ENCODE data around the gene SV2C.

Gene SV2C

DNA sequence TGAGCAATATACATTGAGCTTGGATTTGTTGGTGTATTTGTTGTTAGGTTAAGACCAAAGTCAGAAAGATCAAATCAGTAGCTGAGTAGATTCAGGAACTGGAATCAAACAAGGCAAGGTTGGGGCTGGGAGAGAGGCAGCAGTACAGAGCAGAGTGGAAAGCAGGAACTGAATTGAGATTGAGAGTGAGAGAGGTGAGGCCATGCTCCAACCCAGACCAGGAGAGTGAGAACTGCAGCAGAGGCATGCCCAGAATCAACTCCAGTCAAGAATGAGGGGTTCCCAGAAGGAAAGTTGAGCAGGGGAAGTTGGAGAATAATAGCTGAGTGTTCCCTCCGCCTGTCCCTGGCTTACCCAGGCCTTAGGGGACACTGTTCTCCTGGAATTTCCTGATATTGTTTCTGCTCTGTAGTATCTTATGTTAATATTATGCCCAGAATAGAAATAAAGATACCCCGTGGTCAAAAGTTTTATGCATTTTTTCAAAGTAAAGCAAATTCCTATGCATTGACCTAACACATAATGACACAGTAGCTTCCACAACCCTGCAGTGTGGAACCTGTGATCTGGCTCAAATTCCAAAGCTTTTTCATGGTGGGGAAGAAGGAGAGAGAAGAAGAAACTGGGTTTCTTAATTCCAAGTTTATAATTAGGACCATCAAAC, 82.7 kb downstream of the SV2C start:
- DNase-seq = no peak

DNA sequence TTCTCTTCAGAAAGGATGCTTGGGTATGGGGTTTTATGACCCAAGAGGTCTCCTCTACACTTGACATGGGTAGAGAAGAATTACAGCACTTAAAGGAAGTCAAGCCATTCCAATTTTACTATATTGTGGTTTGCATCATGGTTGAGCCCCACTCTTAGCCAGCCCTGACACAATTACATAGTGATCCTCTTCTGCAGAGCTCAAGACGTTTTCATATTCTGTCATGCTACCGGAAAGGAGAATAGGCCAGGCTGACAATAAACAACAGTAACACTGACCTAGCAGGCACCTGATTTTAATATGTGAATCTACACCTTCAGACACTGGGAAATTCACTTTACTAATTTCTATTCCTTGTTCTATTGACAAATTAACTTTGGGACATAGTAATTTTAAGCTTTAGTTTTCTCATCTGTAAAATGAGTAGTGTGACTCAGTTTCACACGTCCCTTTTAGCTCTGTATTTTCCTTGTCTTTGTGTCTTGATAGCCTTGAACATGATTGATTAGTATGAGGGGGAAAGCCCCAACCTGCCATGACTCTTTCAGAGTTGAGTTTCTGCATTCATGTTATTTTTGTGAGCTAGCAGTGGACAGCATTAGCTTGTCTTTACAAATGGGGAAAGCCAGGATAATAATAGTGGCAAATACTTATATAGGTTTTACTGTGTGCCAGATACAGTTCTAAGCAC, 83.8 kb downstream of the SV2C start:
- DNase-seq = no peak

DNA sequence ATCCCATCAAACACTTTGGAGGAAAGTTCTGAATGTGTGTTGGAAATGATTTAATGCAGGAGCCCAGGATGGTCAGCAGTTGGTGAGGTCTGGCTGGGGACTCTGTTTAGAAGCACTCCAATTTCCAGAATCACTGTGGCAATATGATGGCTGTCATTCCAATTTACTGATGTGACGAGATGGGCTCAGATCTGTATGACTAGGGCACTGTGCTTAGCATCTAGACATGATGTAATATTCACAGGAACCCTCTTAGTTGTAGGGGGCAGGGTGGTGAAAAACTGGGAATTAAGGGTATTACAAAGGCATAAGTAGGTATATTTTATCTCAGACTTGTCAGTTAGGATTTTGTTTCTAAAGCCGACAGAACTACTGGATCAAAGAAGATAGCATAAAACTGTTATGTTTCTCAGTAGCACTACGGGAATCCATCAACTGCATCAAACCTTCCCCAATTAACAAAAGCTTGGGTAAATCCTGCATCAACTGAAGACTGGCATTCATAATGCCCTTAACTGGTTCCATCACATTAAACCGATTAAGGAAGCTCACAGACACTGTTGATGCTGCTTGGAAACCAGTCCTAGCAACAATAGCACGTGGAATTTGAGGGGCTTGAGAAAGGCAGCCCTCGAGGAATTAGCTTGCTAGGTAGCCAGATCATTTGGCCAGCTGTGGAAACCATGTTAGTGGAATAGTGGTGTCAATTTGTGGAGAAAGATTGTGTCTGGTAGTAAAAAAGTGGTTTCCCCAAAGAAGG, 86.1 kb downstream of the SV2C start:
- DNase-seq = no peak

DNA sequence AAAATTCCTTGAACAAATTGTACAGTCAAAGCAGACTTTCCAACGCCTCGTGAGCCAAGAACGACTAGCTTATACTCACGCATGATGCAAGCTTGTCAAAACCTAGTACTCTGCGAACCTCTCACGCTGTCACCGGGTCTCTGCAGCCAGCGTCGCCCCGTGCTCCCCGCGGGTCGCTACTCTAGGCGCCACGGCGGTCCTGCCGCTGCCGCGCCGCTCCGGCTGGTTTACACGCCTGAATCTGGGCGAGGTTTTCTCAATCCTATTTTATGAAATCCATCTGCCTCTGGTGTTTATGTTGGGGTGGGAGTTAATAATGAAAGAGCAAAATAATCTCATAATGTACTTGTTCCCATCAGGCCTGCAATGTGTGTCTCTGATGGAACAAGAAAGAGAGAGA, 90.9 kb downstream of the SV2C start:
- no peak for DNase-seq

DNA sequence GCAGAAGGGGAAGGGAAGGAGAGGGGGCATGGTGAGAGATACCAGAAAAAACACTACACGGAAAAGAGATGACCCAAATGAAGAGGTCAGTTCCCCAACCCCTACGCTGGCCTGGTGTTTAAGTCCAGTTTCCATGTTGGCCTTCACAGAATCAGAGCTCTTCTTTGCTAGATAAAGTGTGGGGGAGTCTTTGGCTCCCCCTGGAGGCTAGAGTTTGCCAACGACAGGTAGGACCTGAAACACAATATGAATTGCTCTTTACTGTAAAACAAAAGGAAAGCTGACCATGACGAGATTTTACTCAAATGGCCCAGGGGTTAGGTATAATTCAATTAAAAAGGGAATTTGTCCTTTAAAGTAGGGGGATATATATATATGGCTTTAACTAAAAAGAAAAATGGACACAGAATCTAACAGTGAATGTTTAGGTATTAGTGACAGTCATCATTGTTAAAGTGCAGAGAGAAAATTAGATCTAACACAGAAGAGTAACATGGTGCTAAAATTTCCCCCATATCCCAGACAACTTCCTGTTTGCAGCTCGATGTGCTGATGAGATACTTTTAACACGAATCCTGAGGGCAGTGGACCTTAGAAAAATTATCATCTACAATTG, 92.0 kb downstream of the SV2C start:
- peak; percentile 43 to 44 for DNase-seq

DNA sequence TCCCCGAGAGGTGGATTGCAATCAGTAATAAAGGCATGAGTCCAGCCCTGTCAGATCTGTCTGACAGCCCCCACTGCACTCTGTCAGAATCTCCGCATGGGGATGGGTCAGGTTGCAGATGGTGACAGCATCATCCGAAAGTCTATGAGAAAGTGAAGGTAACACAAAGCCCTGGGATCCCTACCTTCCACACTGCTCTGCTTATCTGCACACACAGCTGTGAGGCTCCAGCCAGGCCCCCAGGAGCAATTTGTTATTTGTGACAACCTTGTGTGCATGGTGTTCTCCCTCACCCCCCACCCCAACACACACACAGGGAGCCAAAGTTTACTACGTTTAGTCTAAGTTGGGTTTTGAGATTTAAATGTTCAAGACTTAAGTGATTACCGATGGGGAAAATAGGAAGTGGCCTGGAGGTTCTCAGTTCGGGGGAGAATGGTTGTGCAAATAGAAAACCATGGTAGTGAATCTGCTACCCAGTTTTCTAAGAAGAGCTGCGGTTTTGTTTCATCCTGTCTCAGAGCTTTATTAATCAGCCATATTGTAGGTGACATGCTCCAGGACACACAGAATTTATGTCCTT, 92.7 kb downstream of the SV2C start:
- no peak for DNase-seq

DNA sequence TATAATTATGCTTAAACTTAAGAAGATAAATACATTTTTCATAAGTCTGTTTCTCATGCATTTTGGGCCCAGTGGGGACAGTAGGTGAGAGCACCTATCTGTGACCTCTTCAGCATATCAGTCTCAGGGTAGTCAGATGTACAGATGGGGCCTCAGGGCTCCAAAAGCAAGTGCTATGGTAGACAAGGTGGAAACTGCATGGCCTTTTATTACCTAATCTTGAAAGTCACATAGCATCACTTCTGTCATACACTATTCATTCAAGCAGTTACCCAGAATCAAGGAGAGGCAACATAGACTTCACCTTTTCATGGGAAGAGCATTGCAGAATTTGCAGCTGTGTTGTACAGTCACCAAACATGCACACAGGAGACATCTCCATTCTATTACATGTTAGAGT, 94.8 kb downstream of the SV2C start:
- no peak for DNase-seq

DNA sequence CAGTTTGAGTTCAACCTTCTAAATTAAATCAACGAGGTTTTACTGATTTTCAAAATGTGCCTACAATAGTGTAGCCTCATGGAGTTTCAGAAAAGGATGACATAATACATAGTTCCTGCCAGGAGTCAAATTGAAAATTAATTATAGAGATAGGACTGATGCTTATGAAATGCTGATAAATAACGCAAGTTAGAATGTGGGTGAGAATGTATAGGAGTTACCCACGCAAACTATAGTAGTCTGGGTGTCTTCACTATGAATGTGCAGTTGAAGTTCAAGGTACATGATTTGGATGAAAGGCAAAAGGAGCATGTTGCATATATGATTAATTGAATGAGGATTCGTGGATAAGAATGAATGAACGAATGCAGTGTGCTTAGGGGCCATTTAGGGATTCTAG, 95.7 kb downstream of the SV2C start:
- DNase-seq = no peak

DNA sequence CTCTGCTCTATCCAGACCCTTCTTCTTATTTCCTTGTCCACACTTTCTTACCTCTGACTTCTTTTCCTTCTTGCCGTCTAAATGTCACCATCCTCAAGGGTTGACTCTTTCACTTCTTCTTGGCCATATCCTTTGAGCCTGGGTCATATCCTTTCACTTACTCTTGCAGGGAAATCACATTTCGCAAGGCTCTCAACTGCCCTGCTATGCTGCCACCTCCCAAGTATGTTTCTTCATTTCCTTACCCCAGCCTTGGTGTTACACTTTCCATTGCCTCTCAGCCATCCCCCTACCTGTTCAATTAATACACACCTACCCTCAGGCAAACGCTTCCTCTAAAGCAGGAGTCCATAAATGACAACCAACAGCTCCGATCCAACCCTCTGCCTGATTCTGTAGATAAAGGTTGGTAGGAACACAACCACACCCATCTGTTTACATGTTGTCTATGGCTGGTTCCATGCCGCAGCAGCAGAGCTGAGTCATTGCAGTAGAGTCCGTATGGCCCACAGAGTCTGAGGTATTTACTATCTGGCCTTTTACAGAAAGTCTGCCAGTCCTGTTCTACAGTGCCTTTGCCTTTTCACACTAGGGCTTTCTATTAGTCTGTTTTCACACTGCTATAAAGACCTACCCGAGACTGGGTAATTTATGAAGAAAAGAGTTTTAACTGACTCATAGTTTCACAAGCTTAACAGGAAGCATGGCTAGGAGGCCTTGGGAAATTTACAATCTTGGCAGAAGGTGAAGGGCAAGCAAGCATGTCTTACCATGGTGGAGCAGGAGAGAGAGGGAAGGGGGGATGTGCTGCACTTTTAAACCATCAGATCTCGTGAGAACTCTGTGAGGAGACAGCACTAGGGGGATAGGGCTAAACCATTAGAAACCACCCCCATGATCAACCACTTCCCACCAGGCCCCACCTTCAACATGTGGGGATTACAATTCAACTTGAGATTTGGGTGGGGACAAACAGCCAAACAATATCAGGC, 97.9 kb downstream of the SV2C start:
- no peak for DNase-seq

DNA sequence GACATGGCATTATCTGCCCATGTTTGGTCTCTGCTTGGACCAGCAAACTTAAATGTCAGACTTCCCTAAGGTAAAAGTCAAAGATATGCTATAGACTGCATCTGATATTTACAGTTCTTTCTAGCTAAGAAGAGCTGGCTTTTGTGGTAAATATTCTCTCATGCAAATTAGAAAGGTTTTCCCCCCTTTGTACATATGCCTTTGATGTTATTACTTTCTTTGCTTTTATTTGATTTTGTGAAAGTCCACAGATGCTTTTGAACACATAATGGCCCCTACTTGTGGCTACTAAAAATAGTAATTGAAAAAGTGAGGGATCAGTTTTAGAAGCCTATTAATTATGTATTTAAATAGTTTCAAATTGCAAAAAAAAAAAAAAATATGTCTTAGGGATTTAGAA, 104.2 kb downstream of the SV2C start:
- no peak for DNase-seq

DNA sequence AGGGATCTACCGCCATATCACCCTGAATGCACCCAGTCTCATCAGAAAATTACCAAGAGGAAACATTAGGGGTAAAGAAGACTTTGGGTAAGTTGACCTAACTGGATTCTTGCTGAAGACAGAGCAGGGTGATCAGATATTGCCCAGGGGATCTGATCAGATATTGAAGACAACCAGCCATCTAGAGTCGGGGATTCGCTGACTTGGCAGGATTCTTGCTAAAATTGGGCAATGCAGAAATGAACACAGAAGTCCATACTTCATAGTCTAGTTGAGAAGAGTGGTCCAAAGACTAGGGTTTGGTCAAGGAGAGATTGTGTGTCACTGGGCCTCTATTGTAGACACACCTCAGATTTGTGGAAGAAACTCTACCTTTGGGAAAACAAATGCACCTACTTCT, 107.2 kb downstream of the SV2C start:
- no peak for DNase-seq

DNA sequence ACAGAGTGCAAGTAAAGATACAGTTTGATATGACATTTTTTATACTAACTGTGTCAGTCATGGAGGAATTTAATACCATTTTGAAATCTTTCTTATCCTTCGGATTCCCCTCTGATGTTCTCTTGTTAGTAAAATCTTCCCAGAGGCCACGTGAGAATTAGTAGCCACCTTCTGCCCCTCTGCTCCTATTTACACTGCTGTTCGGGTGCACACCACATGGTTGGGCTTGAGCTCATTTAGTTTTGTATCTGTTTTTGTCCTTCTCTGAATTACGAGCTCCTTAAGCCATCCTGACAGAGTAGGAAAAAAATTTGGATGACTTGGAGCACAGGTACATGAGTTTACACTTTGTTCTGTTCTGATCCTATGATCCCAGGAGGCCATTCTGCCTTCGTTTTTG, 109.7 kb downstream of the SV2C start:
- DNase-seq = no peak

DNA sequence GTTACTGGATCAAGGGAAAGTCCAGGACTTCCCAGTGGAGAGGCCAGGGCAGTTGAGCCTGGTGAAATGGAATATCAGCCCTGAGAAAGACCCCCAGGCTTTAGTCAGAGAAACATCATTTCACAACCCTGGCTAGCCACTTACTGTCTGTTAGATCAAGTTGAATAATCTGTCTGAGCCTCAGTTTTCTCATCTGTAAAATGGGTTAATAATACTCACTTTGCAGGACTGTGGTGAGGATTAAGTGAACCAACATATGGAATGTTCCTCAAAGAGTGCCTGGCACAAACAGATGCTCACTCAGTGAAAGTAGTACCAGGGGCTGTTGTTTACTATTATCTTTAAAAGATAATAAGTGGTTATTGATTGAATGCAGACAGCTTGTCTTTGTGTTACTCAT, 110.5 kb downstream of the SV2C start:
- DNase-seq = no peak

DNA sequence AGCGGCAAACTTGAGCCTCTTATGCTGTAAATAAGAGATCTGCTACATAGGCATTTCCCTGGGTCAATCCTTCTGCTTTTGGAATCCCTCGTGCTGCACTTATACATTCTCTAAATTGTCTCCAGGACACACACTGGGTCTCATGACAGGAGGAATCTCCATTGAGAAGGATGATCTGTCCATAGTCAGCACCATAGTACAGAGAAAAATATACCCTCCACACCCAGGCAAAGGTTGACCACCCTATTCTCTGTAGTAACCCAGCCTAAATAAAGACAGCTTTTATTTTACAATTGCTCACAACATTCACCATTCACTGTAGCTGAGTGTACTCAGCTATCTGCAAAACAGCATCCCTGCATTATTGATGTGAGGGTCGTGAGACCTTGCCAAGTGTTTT, 111.2 kb downstream of the SV2C start:
- no peak for DNase-seq

DNA sequence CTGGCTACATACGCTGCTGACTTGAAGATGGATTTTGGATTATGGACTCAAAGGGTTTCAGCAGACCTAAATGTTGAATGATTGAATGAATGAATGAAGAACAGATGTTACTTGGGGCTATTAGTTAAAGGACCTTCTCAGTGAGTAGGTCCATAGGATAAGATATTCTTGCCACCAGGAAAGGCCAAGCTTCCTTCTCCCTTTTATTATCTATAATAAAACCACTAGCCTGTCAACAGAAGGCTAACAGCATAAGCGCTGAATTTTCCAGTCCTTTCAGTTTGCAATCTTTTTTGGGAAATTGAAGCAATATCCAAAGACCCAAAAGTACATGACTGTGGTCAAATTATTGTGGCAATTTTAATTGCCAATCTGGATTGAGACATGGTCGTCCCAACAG, 113.3 kb downstream of the SV2C start:
- DNase-seq = no peak

DNA sequence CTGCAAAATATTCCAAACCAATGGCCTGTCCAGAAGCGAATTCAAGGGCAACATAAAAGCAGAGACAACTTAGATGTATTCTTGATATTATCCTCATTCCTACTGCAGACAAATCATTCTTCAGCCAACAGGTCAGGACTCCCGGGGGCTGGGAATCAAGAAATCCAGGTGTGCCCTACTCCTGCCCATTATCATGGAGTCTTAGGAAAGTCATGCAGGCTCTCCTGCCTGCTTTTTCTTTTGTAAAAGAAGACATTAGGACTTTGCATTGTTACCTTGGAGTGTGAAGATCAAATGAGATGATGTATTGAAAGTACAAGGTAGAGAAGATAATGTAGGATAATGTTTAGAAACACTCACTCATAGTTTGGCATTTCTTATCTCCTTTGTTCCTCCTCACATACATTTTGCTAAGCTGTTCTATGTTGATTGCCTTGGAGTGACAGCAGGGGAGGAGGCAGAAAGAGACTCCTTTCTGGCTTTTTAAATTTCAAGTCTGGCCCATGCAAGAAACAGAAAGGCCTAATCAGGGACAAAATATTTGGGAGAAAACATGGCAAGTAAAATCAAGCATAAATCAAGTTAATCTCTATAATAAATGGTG, 113.8 kb downstream of the SV2C start:
- no peak for DNase-seq

DNA sequence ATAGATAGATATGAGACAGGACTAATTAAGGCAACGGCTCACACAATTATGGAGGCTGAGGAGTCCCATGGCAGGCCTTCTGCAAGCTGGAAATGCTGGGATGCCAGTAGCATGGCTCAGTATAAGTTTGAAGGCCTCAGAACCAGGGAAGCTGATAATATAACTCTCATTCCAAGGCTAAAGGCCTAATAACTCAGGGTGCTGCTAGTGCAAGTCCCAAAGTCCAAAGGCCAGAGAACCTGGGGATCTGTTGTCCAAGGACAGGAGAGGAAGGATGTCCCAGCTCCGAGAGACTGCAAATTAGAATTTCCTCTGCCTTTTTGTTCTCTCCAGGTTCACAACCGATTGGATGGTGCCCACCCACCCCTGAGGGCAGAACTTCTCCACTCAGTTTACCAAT, 114.5 kb downstream of the SV2C start:
- no peak for DNase-seq

DNA sequence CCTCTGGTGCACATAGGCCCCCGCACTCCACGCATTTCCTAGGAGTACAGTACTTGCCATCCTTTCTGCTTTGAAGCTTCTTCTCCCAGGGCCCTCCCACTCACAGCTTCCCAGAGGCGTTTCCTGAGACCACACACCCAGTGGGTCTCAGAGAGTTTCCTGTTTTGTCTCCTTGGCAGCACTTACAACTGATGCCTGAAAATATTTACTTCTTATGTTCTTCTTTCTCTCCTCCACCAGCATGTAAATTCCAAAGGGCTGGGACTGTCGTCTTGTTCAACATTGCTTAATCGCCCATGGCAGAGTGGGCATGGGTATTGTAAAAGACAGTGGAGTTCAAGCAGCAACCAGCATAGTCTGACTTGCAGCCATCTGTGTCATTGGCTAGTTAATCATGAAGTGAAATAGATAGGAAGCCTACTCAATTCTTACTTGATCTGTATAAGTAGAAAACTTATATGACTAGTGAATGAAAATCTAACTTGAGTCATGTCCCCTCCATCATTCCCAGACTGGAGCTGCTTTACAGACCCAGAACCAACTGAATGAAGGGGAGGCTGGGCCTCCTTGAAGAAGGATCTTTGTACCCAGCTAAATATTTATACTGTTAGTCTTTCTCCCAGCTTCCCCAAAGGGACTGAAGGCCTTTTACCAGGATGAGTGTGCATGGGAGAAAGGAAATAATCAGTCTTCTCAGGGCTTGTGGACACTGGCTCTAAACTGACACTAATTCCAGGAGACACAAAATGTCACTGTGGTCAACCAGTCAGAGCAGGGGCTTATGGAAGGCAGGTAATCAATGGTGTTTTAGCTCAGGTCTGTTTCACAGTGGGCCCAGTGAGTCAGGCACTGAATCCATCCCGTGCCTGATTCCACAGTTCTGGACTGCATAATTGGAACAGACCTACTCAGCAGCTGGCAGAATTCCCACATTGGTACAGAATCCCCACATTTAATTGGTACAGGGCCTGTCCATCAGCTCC, 116.4 kb downstream of the SV2C start:
- no peak for DNase-seq

DNA sequence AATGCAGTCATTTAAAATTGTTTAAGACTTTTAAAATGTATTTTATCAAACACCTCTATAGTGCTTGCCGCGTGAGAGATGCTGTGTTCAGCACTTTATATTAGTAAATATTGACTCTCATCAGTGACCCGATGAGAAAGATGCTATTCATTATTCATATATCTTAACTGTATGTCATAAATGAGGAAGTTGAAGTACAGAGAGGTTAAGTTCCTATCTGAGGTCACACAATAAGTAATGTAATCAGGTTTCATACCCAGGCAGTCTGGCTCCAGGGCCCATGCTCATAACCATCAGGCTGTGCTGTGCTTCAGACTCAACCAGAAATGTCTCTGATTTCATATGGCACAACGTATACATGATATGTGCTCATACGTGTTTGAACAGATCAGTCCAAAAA, 119.0 kb downstream of the SV2C start:
- no peak for DNase-seq

DNA sequence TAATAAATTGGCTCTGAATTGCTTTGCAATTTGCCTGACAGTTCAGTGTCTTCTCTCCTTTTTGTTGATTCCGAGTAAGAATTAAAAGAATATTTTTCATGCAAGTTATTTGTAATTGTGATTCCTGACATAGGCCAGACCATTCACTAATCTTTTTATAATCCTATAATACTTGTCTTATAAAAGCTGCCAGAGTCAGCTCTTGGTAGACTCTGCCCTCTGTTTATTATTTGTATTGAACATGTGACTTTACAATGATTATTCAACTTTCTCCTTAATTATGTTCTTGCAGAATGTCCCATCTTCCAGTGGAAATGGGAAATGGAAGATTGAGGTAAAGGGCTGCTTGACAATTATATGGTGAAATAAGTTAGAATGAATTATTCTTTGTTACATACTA, 121.0 kb downstream of the SV2C start:
- no peak for DNase-seq

Data from activated CD4-positive, alpha-beta T cell treated with anti-CD3 and anti-CD28 coated beads, Interleukin-2, amount 50 U/mL, for 4 hours (primary cell).